ENCODE results near the gene XPC. TPM values are rescaled to one million over a fixed set of nuclear protein-coding genes. Genes with fewer than 3 reads are reported as not detected.

Gene XPC
- total RNA-seq, 1 experiment from 2014 or later: 57.2 TPM

DNA sequence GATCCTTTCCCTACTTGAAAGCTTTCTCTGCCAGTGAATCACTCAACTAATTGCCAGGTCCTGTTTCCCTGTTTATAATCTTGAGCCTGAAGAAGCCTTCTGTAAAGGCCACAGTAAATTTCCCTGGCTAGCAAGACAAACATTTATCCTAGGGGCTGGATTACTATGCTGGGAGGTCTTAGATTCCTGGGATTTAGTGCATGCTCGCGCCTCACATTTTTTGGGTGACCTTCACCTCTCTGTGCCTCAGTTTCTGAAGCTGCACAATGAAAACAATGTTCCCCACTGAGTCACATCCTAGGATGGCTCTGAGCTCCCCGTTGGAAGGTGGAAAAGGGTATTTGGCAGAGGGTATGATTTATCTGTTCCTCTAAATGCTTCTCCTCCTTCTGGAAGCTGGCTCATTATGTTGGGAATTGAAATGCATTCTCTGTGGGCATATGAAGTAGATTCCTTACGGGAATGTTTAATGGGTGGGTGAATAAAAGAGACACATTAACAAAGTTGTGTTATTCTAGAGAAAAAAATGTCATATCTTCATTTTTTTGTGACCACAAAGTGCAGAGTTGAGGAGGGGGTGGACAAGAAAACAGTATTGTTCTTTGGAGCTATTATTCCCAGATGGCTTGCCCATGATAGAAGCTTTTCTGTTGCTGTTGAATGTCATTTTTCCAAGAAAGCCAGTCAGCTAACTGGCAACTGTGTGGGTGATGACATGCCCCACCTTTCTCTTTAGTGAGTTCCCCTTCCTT lies 32.6 kb upstream of the XPC start:
- ChIA-PET CTCF (no interaction called here), POLR2A (ENCODE audit: low non-redundant PET) (no interaction called here)
- no TSS peak for BruUV-seq (replicated peaks)
- no peaks in the 10 kb centered on the region for H3K4me1 ChIP-seq (ENCODE audit: insufficient read depth, low read length, poor library complexity, severe bottlenecking)
- H3K9me3 ChIP-seq (ENCODE audit: low read depth, low read length, poor library complexity, severe bottlenecking): no peaks in the 10 kb centered on the region
- no peaks in the 10 kb centered on the region for H3K27me3 ChIP-seq (replicated peaks; ENCODE audit: insufficient read depth, low read depth, low read length, poor library complexity)
- intact Hi-C loops (cut with micrococcal nuclease; ENCODE audit: unreplicated experiment): no loop called here
- no peak for DNase-seq (ENCODE audit: low spot score)
- H3K36me3 ChIP-seq (ENCODE audit: insufficient read depth, low read length, poor library complexity, severe bottlenecking): no peaks in the 10 kb centered on the region
- no peak overlapping the region for H3K4me3 ChIP-seq (ENCODE audit: low read depth, low read length, poor library complexity, severe bottlenecking)
- H3K27ac ChIP-seq (ENCODE audit: low read depth, low read length, poor library complexity, severe bottlenecking): no peak overlapping the region
- no peak for TF ChIP-seq EZH2 (IDR thresholded peaks at IDR 0.05; ENCODE audit: borderline replicate concordance, low read depth, low read length, poor library complexity, severe bottlenecking)
- TF ChIP-seq, protein P1, sequence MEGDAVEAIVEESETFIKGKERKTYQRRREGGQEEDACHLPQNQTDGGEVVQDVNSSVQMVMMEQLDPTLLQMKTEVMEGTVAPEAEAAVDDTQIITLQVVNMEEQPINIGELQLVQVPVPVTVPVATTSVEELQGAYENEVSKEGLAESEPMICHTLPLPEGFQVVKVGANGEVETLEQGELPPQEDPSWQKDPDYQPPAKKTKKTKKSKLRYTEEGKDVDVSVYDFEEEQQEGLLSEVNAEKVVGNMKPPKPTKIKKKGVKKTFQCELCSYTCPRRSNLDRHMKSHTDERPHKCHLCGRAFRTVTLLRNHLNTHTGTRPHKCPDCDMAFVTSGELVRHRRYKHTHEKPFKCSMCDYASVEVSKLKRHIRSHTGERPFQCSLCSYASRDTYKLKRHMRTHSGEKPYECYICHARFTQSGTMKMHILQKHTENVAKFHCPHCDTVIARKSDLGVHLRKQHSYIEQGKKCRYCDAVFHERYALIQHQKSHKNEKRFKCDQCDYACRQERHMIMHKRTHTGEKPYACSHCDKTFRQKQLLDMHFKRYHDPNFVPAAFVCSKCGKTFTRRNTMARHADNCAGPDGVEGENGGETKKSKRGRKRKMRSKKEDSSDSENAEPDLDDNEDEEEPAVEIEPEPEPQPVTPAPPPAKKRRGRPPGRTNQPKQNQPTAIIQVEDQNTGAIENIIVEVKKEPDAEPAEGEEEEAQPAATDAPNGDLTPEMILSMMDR (conservative IDR thresholded peaks at IDR 0.05; ENCODE audit: low read depth, low read length): no peak

GRCh38 chr3:14210290-14210688 lies 31.9 kb upstream of the XPC start:
- DNase-seq (ENCODE audit: low spot score): no peak
- BruUV-seq (replicated peaks): no TSS peak
- no peak overlapping the region for H3K4me3 ChIP-seq (ENCODE audit: low read depth, low read length, poor library complexity, severe bottlenecking)
- no peaks in the 10 kb centered on the region for H3K9me3 ChIP-seq (ENCODE audit: low read depth, low read length, poor library complexity, severe bottlenecking)
- intact Hi-C loops (cut with micrococcal nuclease; ENCODE audit: unreplicated experiment): no loop called here
- ChIA-PET CTCF (no interaction called here), POLR2A (ENCODE audit: low non-redundant PET) (no interaction called here)
- H3K27ac ChIP-seq (ENCODE audit: low read depth, low read length, poor library complexity, severe bottlenecking): no peak overlapping the region
- no peaks in the 10 kb centered on the region for H3K4me1 ChIP-seq (ENCODE audit: insufficient read depth, low read length, poor library complexity, severe bottlenecking)
- H3K27me3 ChIP-seq (replicated peaks; ENCODE audit: insufficient read depth, low read depth, low read length, poor library complexity): no peaks in the 10 kb centered on the region
- no peak for TF ChIP-seq EZH2 (IDR thresholded peaks at IDR 0.05; ENCODE audit: borderline replicate concordance, low read depth, low read length, poor library complexity, severe bottlenecking)
- TF ChIP-seq, protein P1 (conservative IDR thresholded peaks at IDR 0.05; ENCODE audit: low read depth, low read length): no peak
- no peaks in the 10 kb centered on the region for H3K36me3 ChIP-seq (ENCODE audit: insufficient read depth, low read length, poor library complexity, severe bottlenecking)

DNA sequence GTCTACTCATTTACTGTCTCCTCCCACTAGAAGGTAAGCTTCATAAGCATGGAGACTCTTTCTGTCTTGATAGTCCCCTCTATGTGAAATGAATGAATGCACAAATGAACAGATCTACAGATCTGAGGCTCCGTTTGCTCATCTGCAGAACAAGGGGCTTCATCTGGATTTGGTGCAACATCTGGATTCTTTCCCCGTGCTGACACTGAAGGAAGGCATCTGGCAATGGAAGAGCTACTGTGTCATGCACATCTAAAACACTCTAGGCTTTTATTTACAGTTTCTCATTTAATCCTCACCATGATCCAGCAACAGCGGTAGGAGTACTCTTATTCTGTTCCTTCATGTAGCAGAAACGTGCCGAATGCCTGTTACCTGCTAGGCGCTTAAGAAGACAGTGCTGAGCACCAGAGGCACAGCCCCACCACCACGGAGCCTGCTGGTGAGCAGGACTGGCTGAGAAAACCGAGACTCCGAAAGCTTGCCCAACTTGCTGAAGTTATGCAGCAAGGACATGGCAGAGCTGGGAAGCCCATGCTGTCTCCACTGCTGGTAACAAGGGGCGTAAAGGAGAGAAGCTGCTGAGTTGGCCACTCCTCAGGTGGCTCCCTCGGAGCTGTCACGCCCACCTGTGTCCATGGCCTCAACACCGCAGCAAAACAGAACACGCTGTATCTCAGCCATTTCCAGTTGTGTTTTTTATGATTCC lies 31.3 kb upstream of the XPC start:
- no peaks in the 10 kb centered on the region for H3K9me3 ChIP-seq (ENCODE audit: low read depth, low read length, poor library complexity, severe bottlenecking)
- intact Hi-C loops (cut with micrococcal nuclease; ENCODE audit: unreplicated experiment): no loop called here
- BruUV-seq (replicated peaks): no TSS peak
- POLR2A ChIA-PET (ENCODE audit: low non-redundant PET): no interaction called here
- no peak overlapping the region for H3K4me3 ChIP-seq (ENCODE audit: low read depth, low read length, poor library complexity, severe bottlenecking)
- H3K4me1 ChIP-seq (ENCODE audit: insufficient read depth, low read length, poor library complexity, severe bottlenecking): no peaks in the 10 kb centered on the region
- no peaks in the 10 kb centered on the region for H3K27me3 ChIP-seq (replicated peaks; ENCODE audit: insufficient read depth, low read depth, low read length, poor library complexity)
- H3K27ac ChIP-seq (ENCODE audit: low read depth, low read length, poor library complexity, severe bottlenecking): no peak overlapping the region
- TF ChIP-seq EZH2 (IDR thresholded peaks at IDR 0.05; ENCODE audit: borderline replicate concordance, low read depth, low read length, poor library complexity, severe bottlenecking): no peak
- TF ChIP-seq, protein P1 (conservative IDR thresholded peaks at IDR 0.05; ENCODE audit: low read depth, low read length): no peak
- CTCF ChIA-PET: no interaction called here
- no peak for DNase-seq (ENCODE audit: low spot score)
- H3K36me3 ChIP-seq (ENCODE audit: insufficient read depth, low read length, poor library complexity, severe bottlenecking): no peaks in the 10 kb centered on the region
